Measurements from ENCODE around the gene KCNMA1. TPM values are rescaled to one million over a fixed set of nuclear protein-coding genes. Genes with fewer than 3 reads are reported as not detected.
"Not testable (repeated sequence)": the region's sequence is repeated elsewhere in the genome, so short reads cannot be mapped to it uniquely, and the experiment has no call there.

The KCNMA1 gene
- polyA plus RNA-seq, 1 experiment = 21.4 TPM

GRCh38 chr10:77520290-77520689 lies 117.3 kb downstream of the KCNMA1 start:
- H3K4me3 ChIP-seq (ENCODE audit: low read depth, low read length) = no peak overlapping the region
- no peaks in the 10 kb centered on the region for H3K36me3 ChIP-seq (ENCODE audit: control insufficient read depth, insufficient read depth, low read length)
- ChIA-PET POLR2A (no interaction called here), CTCF (no interaction called here)
- no peak for DNase-seq (ENCODE audit: low read depth)
- TF ChIP-seq CTCF (IDR thresholded peaks at IDR 0.05; ENCODE audit: insufficient read depth, low read depth, low read length) = no peak
- no peaks in the 10 kb centered on the region for H3K27me3 ChIP-seq (ENCODE audit: control insufficient read depth, insufficient read depth, low read length)

- POLR2A ChIA-PET; CTCF ChIA-PET; H3K27me3 ChIP-seq (ENCODE audit: control insufficient read depth, insufficient read depth, low read length); H3K4me3 ChIP-seq (ENCODE audit: low read depth, low read length); H3K36me3 ChIP-seq (ENCODE audit: control insufficient read depth, insufficient read depth, low read length); DNase-seq (ENCODE audit: low read depth): not testable (repeated sequence)
Observed at GRCh38 chr10:77519791-77520190, 117.8 kb downstream of the KCNMA1 start.

- H3K36me3 ChIP-seq (ENCODE audit: control insufficient read depth, insufficient read depth, low read length) = no peaks in the 10 kb centered on the region
Observed at GRCh38 chr10:77518910-77519274, 118.7 kb downstream of the KCNMA1 start.

GRCh38 chr10:77518241-77518909 lies 119.2 kb downstream of the KCNMA1 start:
- DNase-seq (ENCODE audit: low read depth) = no peak
- ChIA-PET CTCF (no interaction called here), POLR2A (no interaction called here)
- Histone ChIP-seq H3K4me3 (ENCODE audit: low read depth, low read length) (no peak overlapping the region), H3K27me3 (ENCODE audit: control insufficient read depth, insufficient read depth, low read length) (no peaks in the 10 kb centered on the region), H3K36me3 (ENCODE audit: control insufficient read depth, insufficient read depth, low read length) (no peaks in the 10 kb centered on the region)
- no peak for TF ChIP-seq CTCF (IDR thresholded peaks at IDR 0.05; ENCODE audit: insufficient read depth, low read depth, low read length)

More at GRCh38 chr10:77518910-77519274, 118.7 kb downstream of the KCNMA1 start:
- TF ChIP-seq CTCF (IDR thresholded peaks at IDR 0.05; ENCODE audit: insufficient read depth, low read depth, low read length) = no peak
- ChIA-PET POLR2A (no interaction called here), CTCF (no interaction called here)
- Histone ChIP-seq H3K4me3 (ENCODE audit: low read depth, low read length) (no peak overlapping the region), H3K27me3 (ENCODE audit: control insufficient read depth, insufficient read depth, low read length) (no peaks in the 10 kb centered on the region)
- DNase-seq (ENCODE audit: low read depth) = no peak

GRCh38 chr10:77516575-77516974 lies 121.0 kb downstream of the KCNMA1 start:
- ChIA-PET CTCF (no interaction called here), POLR2A (no interaction called here)
- Histone ChIP-seq H3K36me3 (ENCODE audit: control insufficient read depth, insufficient read depth, low read length) (no peaks in the 10 kb centered on the region), H3K27me3 (ENCODE audit: control insufficient read depth, insufficient read depth, low read length) (no peaks in the 10 kb centered on the region), H3K4me3 (ENCODE audit: low read depth, low read length) (no peak overlapping the region)
- TF ChIP-seq CTCF (IDR thresholded peaks at IDR 0.05; ENCODE audit: insufficient read depth, low read depth, low read length) = no peak
- DNase-seq (ENCODE audit: low read depth) = no peak

GRCh38 chr10:77514870-77515269 lies 122.7 kb downstream of the KCNMA1 start:
- H3K27me3 ChIP-seq (ENCODE audit: control insufficient read depth, insufficient read depth, low read length) = no peaks in the 10 kb centered on the region
- CTCF ChIA-PET = interaction anchor here (0.8 to 1.0 kb wide), 2 partner anchors 8 to 126 kb away, joined by 3 read pairs; no protein-coding TSS in a partner anchor
- DNase-seq (ENCODE audit: low read depth) = no peak
- no peaks in the 10 kb centered on the region for H3K36me3 ChIP-seq (ENCODE audit: control insufficient read depth, insufficient read depth, low read length)
- TF ChIP-seq CTCF (IDR thresholded peaks at IDR 0.05; ENCODE audit: insufficient read depth, low read depth, low read length) = no peak
- no peak overlapping the region for H3K4me3 ChIP-seq (ENCODE audit: low read depth, low read length)
- POLR2A ChIA-PET = no interaction called here
